HG03066 (cell line): ENCODE data around the gene SSR3.
"Not testable (repeated sequence)": the region's sequence is repeated elsewhere in the genome, so short reads cannot be mapped to it uniquely, and the experiment has no call there.

Experiments
- ATAC-seq: cut with Tn5 transposase; IDR thresholded peaks from one replicate; pipeline ENCODE4 v1.9.1; 2021; ENCODE audit warnings: low read depth; ENCODE audit not compliant: unreplicated experiment

SSR3 gene

GRCh38 chr3:156576651-156577348 lies 21.9 kb upstream of the SSR3 start:
- no peak for ATAC-seq

- ATAC-seq: no peak
Observed at GRCh38 chr3:156576051-156576450, 21.1 kb upstream of the SSR3 start.

GRCh38 chr3:156575641-156576040 lies 20.7 kb upstream of the SSR3 start:
- ATAC-seq: no peak

GRCh38 chr3:156569881-156570280 lies 15.0 kb upstream of the SSR3 start:
- not testable (repeated sequence) for ATAC-seq

GRCh38 chr3:156569016-156569415 lies 14.1 kb upstream of the SSR3 start:
- ATAC-seq: not testable (repeated sequence)

GRCh38 chr3:156563900-156564682 lies 9.2 kb upstream of the SSR3 start:
- no peak for ATAC-seq

GRCh38 chr3:156562486-156562885 lies 7.6 kb upstream of the SSR3 start:
- not testable (repeated sequence) for ATAC-seq

- ATAC-seq: no peak
Observed at GRCh38 chr3:156561533-156561932, 6.6 kb upstream of the SSR3 start.

- no peak for ATAC-seq
Observed at GRCh38 chr3:156559321-156559720, 4.4 kb upstream of the SSR3 start.

GRCh38 chr3:156558389-156558788 lies 3.5 kb upstream of the SSR3 start:
- ATAC-seq: no peak

GRCh38 chr3:156554515-156554841 lies 439 bp downstream of the SSR3 start:
- ATAC-seq: peak; percentile 8

- ATAC-seq: no peak
Observed at GRCh38 chr3:156553705-156554356, 1.1 kb downstream of the SSR3 start.

- no peak for ATAC-seq
Observed at GRCh38 chr3:156552973-156553372, 1.9 kb downstream of the SSR3 start.

- no peak for ATAC-seq
Observed at GRCh38 chr3:156551746-156552145, 3.2 kb downstream of the SSR3 start.

- ATAC-seq: no peak
Observed at GRCh38 chr3:156551261-156551660, 3.7 kb downstream of the SSR3 start.

- ATAC-seq: no peak
Observed at GRCh38 chr3:156548902-156549301, 6.0 kb downstream of the SSR3 start.

- ATAC-seq: no peak
Observed at GRCh38 chr3:156548041-156548687, 6.8 kb downstream of the SSR3 start.

- no peak for ATAC-seq
Observed at GRCh38 chr3:156547637-156548036, 7.3 kb downstream of the SSR3 start.

- no peak for ATAC-seq
Observed at GRCh38 chr3:156543043-156543555, 11.8 kb downstream of the SSR3 start.

- ATAC-seq: no peak
Observed at GRCh38 chr3:156542101-156543042, 12.5 kb downstream of the SSR3 start.
